LNCaP clone FGC (cell line): Measurements from ENCODE around the gene ACSL1.

Experiments
- DNase-seq: peaks from one replicate; pipeline ENCODE4 v3.0.0-alpha.2; 2011; ENCODE audit warnings: low read depth
- H3K4me3 ChIP-seq: 2 replicates; pipeline ENCODE4 v1.5.1; 2011; ENCODE audit warnings: mild to moderate bottlenecking, low read depth, low read length, control low read depth
- CTCF ChIP-seq: IDR thresholded peaks from 2 replicates; pipeline ENCODE4 v1.5.1; 2012; ENCODE audit warnings: mild to moderate bottlenecking; ENCODE audit not compliant: control insufficient read depth, insufficient read depth; ENCODE audit errors: extremely low read depth

The ACSL1 gene

DNA sequence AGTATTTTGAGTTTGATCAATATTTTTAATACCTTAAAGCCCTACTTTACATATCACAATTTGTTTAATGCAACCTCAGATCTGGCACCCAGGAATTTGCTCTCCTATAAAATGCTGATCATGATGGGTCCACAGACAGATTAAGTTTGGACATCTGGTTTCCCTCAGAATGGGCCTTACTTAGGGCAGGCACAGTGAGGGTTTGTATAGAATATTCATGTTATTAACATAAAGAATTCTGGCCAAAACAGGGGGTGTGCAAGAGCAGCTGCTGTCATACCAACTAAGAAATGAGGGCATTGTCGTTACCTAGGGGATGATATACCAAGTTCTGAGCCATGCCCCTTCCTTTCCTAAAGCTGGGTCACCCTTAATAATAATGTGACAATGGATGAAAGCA, 54.4 kb downstream of the ACSL1 start:
- no peak for TF ChIP-seq CTCF
- DNase-seq: no peak
- H3K4me3 ChIP-seq: no peak overlapping the region

- no peak for DNase-seq
- TF ChIP-seq CTCF: no peak
- H3K4me3 ChIP-seq: no peak overlapping the region
Observed at GRCh38 chr4:184769141-184769765, 56.5 kb downstream of the ACSL1 start.

DNA sequence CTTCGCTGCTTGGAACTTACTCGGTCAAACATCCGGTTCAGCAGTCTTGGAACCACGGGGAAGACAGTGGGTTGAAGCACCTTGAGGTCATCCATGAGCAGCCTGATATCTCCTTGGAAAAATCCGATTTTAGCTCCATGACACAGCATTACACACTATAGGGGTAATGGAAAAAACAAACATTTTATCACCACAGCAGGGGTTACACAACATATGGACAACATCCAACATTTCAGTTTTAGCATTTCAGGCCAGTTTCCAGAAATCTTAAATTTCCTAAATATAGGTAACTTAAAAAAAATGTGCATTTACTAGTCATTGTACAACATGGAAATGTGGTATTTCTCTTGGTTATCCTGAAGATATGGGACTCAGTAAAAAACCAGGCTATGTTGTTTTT, 57.5 kb downstream of the ACSL1 start:
- H3K4me3 ChIP-seq: no peak overlapping the region
- no peak for TF ChIP-seq CTCF

GRCh38 chr4:184766446-184766845, 59.3 kb downstream of the ACSL1 start:
- TF ChIP-seq CTCF: no peak

More for the DNA sequence above, 57.5 kb downstream of the ACSL1 start:
- no peak for DNase-seq

DNA sequence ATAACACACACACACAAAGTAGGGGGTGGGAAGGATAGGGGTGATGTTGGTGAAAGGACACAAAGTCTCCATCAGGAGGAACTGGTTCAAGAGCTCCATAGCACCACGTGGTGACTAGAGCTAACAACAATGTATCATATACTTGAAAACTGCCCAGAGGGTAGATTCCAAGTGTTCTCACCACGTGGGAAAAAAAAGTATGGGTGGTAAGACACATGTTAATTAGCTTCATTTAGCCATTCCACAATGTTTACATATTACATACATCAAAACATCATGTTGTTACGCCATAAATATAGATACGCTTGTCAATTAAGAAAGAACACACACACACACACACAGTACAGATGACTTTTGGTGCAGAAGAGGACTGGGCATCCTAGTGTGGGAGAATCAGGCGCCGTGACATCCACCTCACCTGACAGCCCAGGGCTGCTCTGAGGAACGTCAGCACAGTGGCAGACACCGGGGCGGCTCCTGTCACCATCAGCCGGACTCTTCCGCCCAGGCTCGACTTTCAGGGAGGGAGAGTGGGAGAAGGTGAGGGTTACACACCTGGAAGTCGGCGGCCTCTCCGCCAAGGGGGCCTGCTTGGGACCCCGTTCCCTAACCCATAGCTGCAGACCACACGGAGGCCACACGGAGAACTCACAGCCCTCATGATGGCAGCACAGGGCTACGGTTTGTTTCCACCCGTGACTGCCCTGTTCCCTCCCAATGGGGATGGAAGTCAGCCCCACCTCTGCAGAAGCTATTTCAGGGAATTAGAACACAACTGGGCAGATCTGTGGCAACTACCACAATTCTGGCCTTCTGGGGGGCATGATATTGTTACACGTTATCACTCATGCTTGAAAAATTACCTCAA, 60.1 kb downstream of the ACSL1 start:
- no peak for TF ChIP-seq CTCF
- H3K4me3 ChIP-seq: no peak overlapping the region
- DNase-seq: no peak

More at GRCh38 chr4:184766446-184766845, 59.3 kb downstream of the ACSL1 start:
- H3K4me3 ChIP-seq: no peak overlapping the region
- DNase-seq: no peak

DNA sequence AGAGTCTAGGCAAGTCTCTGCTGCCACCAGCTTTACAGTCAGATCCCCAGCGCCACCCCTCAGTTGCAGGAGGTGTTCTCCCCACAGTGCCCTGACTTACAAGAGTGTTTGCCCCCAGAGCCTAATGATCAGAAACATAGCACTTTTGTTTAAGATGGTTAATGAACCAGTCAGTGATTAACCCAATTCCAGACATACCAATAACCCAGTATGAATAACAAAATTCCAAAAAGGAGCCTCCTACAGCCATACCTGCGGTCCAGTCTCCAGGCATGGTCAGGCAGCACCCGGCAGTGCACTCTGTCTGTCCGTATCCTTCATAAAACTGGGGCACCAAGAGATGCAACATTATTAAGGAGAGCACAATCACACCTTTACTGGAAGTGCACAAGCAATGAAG, 61.2 kb downstream of the ACSL1 start:
- no peak for TF ChIP-seq CTCF
- DNase-seq: no peak
- H3K4me3 ChIP-seq: no peak overlapping the region
